SK-N-MC (cell line): Measurements from ENCODE around the gene SLC1A7.

ENCODE experiments used
- EZH2 ChIP-seq: fragments of 200-600 bp; sonication (generic); IDR thresholded peaks from one replicate; pipeline ENCODE4 v1.6.1; 2017; ENCODE audit warnings: antibody characterized with exemption
- FOXP2 ChIP-seq: optimal IDR thresholded peaks from 2 replicates; pipeline ENCODE3; 2011; ENCODE audit warnings: mild to moderate bottlenecking, moderate library complexity; ENCODE audit not compliant: insufficient read depth; ENCODE audit errors: extremely low read length, control extremely low read depth
- POLR2AphosphoS5 ChIP-seq: IDR thresholded peaks from 2 replicates; pipeline ENCODE4 v1.6.1; 2012; ENCODE audit warnings: mild to moderate bottlenecking, low read depth, low read length, borderline replicate concordance

- no peak for TF ChIP-seq EZH2
- no peak for TF ChIP-seq POLR2AphosphoS5
- no peak for TF ChIP-seq FOXP2
Measured at GRCh38 chr1:53088616-53089300, 53.7 kb downstream of the SLC1A7 start.
